GM19468 (cell line): Measurements from ENCODE around the gene NTRK1.

Experiments used
- ATAC-seq: cut with Tn5 transposase; IDR thresholded peaks from one replicate; pipeline ENCODE4 v1.9.1; 2021; ENCODE audit warnings: mild to moderate bottlenecking, moderate library complexity, moderate number of reproducible peaks; ENCODE audit not compliant: unreplicated experiment; ENCODE audit errors: extremely low read depth

The NTRK1 gene

DNA sequence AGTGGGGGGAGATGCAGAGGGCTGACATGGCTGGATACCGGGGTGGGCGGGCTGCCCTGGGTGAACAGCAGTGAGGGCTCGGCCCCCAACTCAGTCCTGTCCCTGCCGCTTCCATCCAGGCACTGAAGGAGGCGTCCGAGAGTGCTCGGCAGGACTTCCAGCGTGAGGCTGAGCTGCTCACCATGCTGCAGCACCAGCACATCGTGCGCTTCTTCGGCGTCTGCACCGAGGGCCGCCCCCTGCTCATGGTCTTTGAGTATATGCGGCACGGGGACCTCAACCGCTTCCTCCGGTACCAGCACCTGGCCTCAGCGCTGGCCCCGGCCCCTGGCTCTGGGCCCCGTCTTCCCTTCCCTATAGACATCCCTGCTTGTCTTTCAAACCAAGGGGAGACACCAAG, 15.6 kb downstream of the NTRK1 start:
- no peak for ATAC-seq

GRCh38 chr1:156877433-156878170, 16.9 kb downstream of the NTRK1 start:
- no peak for ATAC-seq

- no peak for ATAC-seq
These were observed 19.2 kb downstream of the NTRK1 start for GRCh38 chr1:156879876-156880275.

DNA sequence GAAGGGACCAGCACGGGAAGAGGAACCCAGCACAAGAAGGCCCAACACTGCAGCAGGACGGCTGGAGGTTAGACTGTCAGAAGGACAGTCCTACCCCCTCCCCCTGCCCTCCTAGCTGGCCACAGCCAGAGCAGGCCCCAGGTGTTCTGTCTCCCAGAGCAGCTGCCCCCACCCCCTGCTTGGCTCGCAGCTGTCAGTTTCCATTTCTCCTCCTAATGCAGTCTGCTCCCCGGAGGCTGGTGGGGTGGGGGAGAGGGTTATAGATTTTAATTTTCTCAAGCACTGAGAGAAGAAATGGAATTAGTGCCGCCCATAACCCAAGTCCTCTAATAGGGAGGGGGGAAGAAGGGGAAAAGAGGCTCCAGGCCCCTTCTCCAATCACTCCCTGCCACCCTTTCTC, 19.8 kb downstream of the NTRK1 start:
- ATAC-seq = no peak

DNA sequence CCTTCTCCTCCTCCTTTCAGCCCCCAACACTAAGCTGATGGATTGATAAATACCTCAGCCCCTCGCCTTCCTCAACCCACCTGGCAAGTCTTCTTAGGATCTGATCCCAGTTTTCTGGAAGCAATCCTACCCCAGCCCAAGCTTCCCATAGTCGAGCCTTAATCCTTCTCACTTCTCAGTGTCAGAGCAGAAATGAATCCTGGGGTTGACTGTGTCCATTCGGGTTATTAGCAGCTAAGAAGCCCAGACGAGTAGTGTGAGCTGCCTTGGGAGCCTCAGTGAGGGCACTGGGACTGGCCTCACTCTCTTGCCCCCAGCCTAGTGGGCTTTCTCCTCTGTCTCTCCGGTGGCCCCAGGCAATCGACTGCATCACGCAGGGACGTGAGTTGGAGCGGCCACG, 20.4 kb downstream of the NTRK1 start:
- ATAC-seq = no peak

DNA sequence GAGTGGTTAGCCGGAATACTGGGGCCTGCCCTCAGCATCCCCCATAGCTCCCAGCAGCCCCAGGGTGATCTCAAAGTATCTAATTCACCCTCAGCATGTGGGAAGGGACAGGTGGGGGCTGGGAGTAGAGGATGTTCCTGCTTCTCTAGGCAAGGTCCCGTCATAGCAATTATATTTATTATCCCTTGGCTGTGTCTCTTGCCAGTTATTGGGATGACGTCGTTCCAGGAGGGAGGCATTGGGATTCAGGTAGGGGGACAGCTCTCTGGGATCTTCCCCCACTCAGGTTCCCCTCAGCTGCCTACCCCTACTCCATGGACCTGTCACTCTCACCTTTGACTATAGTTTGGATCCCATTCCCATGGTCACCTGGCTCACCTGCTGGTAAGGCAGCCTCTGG, 21.0 kb downstream of the NTRK1 start:
- no peak for ATAC-seq

GRCh38 chr1:156882543-156882942, 21.9 kb downstream of the NTRK1 start:
- ATAC-seq = no peak

DNA sequence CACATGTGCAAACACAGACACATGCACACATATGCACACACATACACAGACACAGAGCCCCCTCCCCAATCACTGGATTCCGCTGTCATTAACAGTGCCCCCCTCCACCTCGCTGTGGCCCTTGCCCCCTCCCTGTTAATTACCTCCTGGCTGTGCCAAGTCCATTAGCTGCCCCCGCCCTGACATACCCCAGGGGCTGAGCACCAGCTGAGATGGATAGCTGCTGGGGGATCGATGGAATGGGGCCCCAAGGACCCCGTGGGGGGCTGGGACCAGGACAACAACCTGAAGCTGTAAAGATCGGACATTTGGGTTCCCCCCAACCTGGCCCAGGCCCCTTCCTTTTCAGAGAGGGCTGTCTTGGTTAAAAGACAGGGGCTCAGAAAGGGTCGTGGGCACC, 23.3 kb downstream of the NTRK1 start:
- ATAC-seq = no peak

DNA sequence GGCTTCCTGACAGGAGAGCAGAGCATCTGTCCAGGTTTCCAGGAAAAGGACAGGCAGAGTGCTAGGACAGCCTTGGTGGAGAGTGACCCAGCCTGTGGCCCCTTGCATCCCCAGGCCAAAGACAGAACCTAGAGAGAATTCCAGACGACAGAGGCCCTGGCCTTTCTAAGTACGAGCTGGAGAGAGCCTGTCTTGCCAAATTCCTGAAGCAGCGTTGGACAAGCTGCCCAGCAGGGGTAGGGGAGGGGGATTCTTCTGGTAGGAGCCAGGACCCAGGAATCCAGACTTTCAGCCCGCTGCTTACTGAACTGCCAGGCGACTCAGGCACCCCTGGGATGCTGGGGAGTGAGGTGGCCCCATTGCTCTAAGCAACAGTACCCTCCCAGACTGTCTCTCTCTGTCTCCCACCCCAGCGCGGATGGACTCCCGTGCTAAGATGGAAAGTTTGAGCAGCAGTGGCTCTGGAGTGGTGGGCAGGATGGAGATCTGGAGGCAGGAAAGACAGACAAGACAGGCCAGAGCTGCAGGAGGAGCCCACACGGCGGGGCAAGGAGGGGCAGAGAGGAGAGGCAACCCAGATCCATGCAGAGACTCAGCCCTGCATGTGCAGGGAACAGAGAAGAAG, 24.0 kb downstream of the NTRK1 start:
- ATAC-seq = no peak

GRCh38 chr1:156885314-156885713, 24.6 kb downstream of the NTRK1 start:
- ATAC-seq = no peak

GRCh38 chr1:156885880-156886355, 25.3 kb downstream of the NTRK1 start:
- ATAC-seq = no peak

- no peak for ATAC-seq
These were observed 26.1 kb downstream of the NTRK1 start for GRCh38 chr1:156886583-156887281.

DNA sequence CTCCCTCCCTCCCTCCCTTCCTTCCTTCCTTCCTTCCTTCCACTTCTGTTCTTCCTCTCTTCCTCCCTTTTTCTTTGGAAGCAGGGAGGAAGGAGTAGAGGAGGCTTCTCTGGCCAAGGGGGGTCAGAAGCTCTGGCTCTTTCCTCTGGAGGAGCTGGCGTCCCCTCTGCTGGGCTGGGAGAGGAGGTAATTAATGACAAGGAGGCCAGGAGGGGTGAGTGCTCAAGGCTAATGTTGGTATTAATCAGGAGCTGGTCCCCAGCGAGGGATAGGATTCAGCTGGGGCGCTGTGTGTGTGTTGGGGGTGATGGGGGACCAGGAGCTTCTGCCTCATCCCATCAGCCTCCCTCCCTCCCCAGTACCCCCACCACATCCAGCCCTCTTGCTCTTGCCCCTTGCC, 26.7 kb downstream of the NTRK1 start:
- no peak for ATAC-seq

GRCh38 chr1:156887734-156888133, 27.1 kb downstream of the NTRK1 start:
- no peak for ATAC-seq

DNA sequence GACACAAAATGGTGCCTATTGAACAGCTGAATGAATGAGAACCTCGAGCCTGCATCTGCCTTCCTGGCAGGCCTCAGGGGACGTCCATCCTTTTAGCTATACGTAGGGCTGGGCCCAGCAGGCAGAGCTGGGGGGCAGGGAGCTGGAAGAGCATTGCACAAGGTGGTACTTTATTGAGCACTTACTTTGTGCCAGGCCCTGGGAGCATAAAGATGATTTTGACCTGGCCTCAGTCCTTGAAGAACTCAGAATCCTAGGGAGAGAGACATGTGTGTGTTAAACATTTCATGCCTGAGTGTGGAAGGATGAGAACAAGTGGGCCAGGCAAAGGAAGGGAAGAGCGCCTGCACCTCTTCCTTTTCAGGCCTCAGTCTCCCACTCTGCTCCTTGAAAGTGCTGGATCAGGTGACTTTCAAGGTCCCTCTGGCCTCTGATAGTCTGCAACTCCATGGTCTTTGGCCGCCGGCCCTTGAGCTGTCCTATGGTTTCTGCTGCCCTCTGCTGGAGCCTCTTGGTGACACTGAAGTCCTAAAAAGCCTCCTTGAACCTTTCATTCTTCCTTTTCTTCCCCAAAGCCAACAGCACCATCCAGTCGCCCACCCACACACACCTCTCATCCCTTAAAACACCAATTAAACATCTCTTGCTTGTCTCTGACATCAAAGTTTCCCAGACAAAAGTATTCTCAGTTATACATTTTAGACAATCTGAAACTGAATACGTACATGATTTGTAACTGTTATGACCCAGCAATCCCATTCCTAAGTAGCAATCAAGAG, 29.3 kb downstream of the NTRK1 start:
- no peak for ATAC-seq

DNA sequence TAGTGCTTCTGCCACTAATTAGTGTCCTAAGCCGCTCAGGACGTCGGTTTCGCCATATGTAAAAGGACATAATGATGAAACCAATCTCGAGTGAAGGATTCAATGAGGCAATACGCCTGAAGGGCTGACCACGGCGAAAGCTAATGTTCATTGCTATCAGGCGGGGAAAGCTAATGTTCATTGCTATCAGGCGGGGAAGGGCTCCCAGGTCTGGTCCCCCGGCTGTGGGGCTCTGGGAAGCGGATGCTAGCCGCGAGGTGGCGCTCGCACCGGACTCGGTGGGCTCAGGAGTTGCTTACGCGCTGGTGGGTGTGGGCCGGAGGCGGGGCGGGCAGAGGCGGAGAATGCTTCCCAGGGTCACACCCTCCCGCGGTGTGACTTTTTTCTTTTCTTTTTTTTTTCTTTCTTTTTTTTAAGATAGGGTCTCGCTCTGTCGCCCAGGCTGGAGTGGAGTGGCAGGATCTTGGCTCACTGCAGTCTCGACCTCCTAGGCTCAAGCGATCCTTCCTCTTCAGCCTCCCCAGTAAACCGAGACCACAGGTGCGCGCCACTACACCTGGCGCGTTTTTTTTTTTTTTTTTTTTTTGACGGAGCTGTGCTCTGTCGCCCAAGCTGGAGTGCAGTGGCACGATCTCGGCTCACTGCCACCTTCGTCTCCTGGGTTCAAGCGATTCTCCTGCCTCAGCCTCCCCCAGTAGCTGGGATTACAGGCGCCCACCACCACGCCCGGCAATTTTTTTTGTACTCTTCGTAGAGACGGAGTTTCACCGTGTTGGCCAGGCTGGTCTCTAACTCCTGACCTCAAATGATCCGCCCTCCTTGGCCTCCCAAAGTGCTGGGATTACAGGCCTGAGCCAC, 31.8 kb downstream of the NTRK1 start:
- ATAC-seq = no peak

GRCh38 chr1:156893048-156893953, 32.6 kb downstream of the NTRK1 start, which contains the start of gene PEAR1:
TSS of gene PEAR1 (plus strand) at chr1:156893718. CDS start at chr1:156903927, 10,209 bp downstream.
- no peak for ATAC-seq

DNA sequence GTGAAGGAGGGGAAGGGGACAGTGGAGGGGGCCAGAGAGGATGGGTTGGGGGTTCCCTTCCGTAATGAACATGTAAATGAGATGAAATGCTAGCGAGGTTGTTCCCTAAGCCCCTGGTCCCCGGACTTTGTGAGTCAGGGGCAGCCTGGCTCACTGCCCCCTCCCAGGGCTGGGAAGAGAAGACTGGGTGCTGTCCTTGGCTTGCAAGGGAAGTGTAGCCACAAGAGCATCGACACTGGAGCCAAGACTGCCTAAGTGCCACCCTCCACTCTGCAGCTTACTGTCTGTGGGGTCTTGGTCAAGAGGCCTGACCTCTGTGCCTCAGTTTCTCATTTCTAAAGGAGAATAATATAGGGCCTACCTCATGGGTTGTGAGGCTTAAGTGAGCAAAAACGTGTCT, 33.3 kb downstream of the NTRK1 start:
- no peak for ATAC-seq
